Endothelial cell of umbilical vein (primary cell): Measurements from ENCODE around the gene ZNF420. TPM values are rescaled to one million over a fixed set of nuclear protein-coding genes. Genes with fewer than 3 reads are reported as not detected.

Experiments
- BruUV-seq: library from RNA; stranded (reverse); fragments of 400-500 nt; replicated peaks from 2 replicates; lab custom pipeline; 2021; lab: Mats Ljungman, UMichigan
- CTCF ChIA-PET: fragments of 300-600, 350-600 bp; sonication (Branson Sonifier 250); formaldehyde crosslinking; loops from one replicate; lab custom pipeline; 2021; ENCODE audit warnings: antibody characterized with exemption, inconsistent platforms; lab: Charles Lee
- POLR2A ChIA-PET: fragments of 300-600, 350-600 bp; sonication (Branson Sonifier 250); formaldehyde crosslinking; loops from one replicate; lab custom pipeline; 2021; ENCODE audit warnings: antibody characterized with exemption, inconsistent platforms; lab: Charles Lee
- DNase-seq: peaks from one replicate; pipeline ENCODE4 v3.0.0-alpha.2; 2011; ENCODE audit warnings: low read depth, low spot score
- FAIRE-seq: peaks from 2 replicates; lab custom pipeline; 2011; peaks lifted over from hg19 to GRCh38; lab: Jason Lieb, UNC
- H2AFZ ChIP-seq: 2 replicates; pipeline ENCODE4 v1.6.0; 2012; ENCODE audit warnings: low read depth, low read length, control low read depth, inconsistent platforms
- H3K27ac ChIP-seq: 2 replicates; pipeline ENCODE4 v1.5.1; 2011; ENCODE audit warnings: low read depth, mild to moderate bottlenecking, control low read depth, low read length, moderate library complexity; ENCODE audit not compliant: insufficient read depth
- H3K27me3 ChIP-seq, 2 experiments: 2 replicates each; pipeline versions ENCODE4 v1.6.0 to v1.6.1; 2011; ENCODE audit warnings: low read length in 2 of 2, mixed read lengths in 1 of 2; ENCODE audit not compliant: control insufficient read depth in 2 of 2, insufficient read depth in 2 of 2
- H3K36me3 ChIP-seq, 2 experiments: 2 replicates in 1 of 2; 3 replicates in 1 of 2; pipeline ENCODE4 v1.5.1; 2011; ENCODE audit warnings: low read length in 2 of 2, mild to moderate bottlenecking in 1 of 2, moderate library complexity in 1 of 2; ENCODE audit not compliant: control insufficient read depth in 2 of 2, insufficient read depth in 2 of 2; ENCODE audit errors: extremely low read depth in 1 of 2
- H3K4me1 ChIP-seq: 3 replicates; pipeline ENCODE4 v1.5.1; 2011; ENCODE audit warnings: mild to moderate bottlenecking, low read length; ENCODE audit not compliant: control insufficient read depth, insufficient read depth; ENCODE audit errors: extremely low read depth
- H3K4me2 ChIP-seq: 2 replicates; pipeline ENCODE4 v1.6.1; 2011; ENCODE audit warnings: low read length, control low read depth, mixed read lengths; ENCODE audit not compliant: insufficient read depth
- H3K4me3 ChIP-seq, 3 experiments: fragments of 200-600 bp in 1 of 3; sonication (generic), shearing (Covaris generic) in 1 of 3; replicated peaks in 1 of 3; 2 replicates each; pipeline ENCODE4 v1.5.1; 2011 to 2016; ENCODE audit warnings: control low read depth in 3 of 3, low read length in 3 of 3, mild to moderate bottlenecking in 2 of 3, inconsistent platforms in 1 of 3, low read depth in 1 of 3, moderate library complexity in 1 of 3; ENCODE audit not compliant: insufficient read depth in 1 of 3
- H3K79me2 ChIP-seq: 2 replicates; pipeline ENCODE4 v1.6.0; 2012; ENCODE audit warnings: low read length, inconsistent platforms; ENCODE audit not compliant: control insufficient read depth, insufficient read depth
- H3K9ac ChIP-seq: replicated peaks from 2 replicates; pipeline ENCODE3; 2011; ENCODE audit warnings: low read length, control low read depth; ENCODE audit not compliant: insufficient read depth; ENCODE audit errors: extremely low read depth
- H3K9me1 ChIP-seq: replicated peaks from 3 replicates; pipeline ENCODE4 v1.6.0; 2011; ENCODE audit warnings: mild to moderate bottlenecking, low read length; ENCODE audit not compliant: control insufficient read depth, insufficient read depth; ENCODE audit errors: extremely low read depth
- H3K9me3 ChIP-seq: replicated peaks from 2 replicates; pipeline ENCODE4 v1.5.1; 2012; ENCODE audit warnings: low read length, inconsistent platforms; ENCODE audit not compliant: control insufficient read depth, insufficient read depth
- H4K20me1 ChIP-seq: replicated peaks from 2 replicates; pipeline ENCODE3; 2011; ENCODE audit warnings: mild to moderate bottlenecking, low read length; ENCODE audit not compliant: control insufficient read depth, insufficient read depth; ENCODE audit errors: extremely low read depth
- EZH2 ChIP-seq: IDR thresholded peaks from 2 replicates; pipeline ENCODE4 v1.6.1; 2012; ENCODE audit warnings: borderline replicate concordance, low read depth, mild to moderate bottlenecking, moderate library complexity, low read length, inconsistent platforms; ENCODE audit not compliant: severe bottlenecking
- FOS ChIP-seq: IDR thresholded peaks from 2 replicates; pipeline ENCODE4 v1.6.1; 2011; ENCODE audit warnings: mild to moderate bottlenecking, low read length, moderate library complexity, borderline replicate concordance; ENCODE audit not compliant: insufficient read depth
- GATA2 ChIP-seq: IDR thresholded peaks from 2 replicates; pipeline ENCODE4 v1.7.0; 2011; ENCODE audit warnings: low read depth, mild to moderate bottlenecking, moderate library complexity, mixed read lengths, low read length; ENCODE audit not compliant: insufficient read length, insufficient read depth
- JUN ChIP-seq: IDR thresholded peaks from 2 replicates; pipeline ENCODE4 v1.6.1; 2011; ENCODE audit warnings: borderline replicate concordance, low read depth; ENCODE audit not compliant: insufficient read length, insufficient read depth
- MYC ChIP-seq: IDR thresholded peaks from one replicate; pipeline ENCODE4 v1.6.1; 2011; ENCODE audit warnings: mild to moderate bottlenecking, low read depth, low read length
- POLR2A ChIP-seq: IDR thresholded peaks from 2 replicates; pipeline ENCODE4 v1.6.1; 2012; ENCODE audit warnings: low read depth, mild to moderate bottlenecking, control low read depth, low read length
- POLR2AphosphoS5 ChIP-seq: IDR thresholded peaks from 2 replicates; pipeline ENCODE4 v1.6.1; 2012; ENCODE audit warnings: low read depth, mild to moderate bottlenecking, control low read depth, low read length, moderate library complexity; ENCODE audit not compliant: insufficient read depth
- dilution Hi-C: fragments of 300-500 bp; cut with MboI; formaldehyde crosslinking; loops from one replicate; pipeline ENCODE4 v1.15.0; 2019; ENCODE audit warnings: low sequenced_read_pairs; ENCODE audit not compliant: extremely low pct_ligation_motif_present
- intact Hi-C: fragments of 100-400 bp; cut with micrococcal nuclease; formaldehyde crosslinking; loops from one replicate; pipeline ENCODE4 v1.10.0; 2022
- polyA plus RNA-seq, 4 experiments: library from polyadenylated mRNA; depleted of rRNA in 3 of 4; stranded (reverse) in 3 of 4; unstranded in 1 of 4; fragments of >200 nt; gene quantifications; 2 replicates each; pipeline versions ENCODE4 v1.2.1 to v1.2.3, GENCODE V29; 2011 to 2012; ENCODE audit warnings: missing spikeins in 1 of 4
- total RNA-seq: library from RNA; stranded (reverse); gene quantifications from 2 replicates; pipeline ENCODE4 v1.2.3, GENCODE V29; 2021
- TF ChIP-seq, protein P1 (sequence below): IDR thresholded peaks from 2 replicates; pipeline ENCODE4 v1.6.1; 2011; ENCODE audit not compliant: insufficient read depth, insufficient read length
- TF ChIP-seq, protein P2 (sequence below), 2 donors: IDR thresholded peaks; 1 replicate in 1 of 2; 2 replicates in 1 of 2; pipeline ENCODE4 v1.5.1; 2011; ENCODE audit warnings: low read length in 2 of 2, mild to moderate bottlenecking in 2 of 2, moderate library complexity in 2 of 2, control low read depth in 1 of 2, inconsistent platforms in 1 of 2, low read depth in 1 of 2; ENCODE audit not compliant: insufficient read depth in 1 of 2; ENCODE audit errors: extremely low read depth in 1 of 2

The ZNF420 gene
- total and polyA plus RNA-seq, 2 donors (not counting 3 experiments of a cell fraction or from before 2014, with no cell fraction given): 1.3 to 5.3 TPM

- H3K27ac ChIP-seq: no peak overlapping the region
- no peaks in the 10 kb centered on the region for H4K20me1 ChIP-seq
- H2AFZ ChIP-seq: no peak overlapping the region
- DNase-seq (no peak), FAIRE-seq (no peak)
- peaks cover 8% of the 10 kb centered on the region for H3K79me2 ChIP-seq
- POLR2A ChIA-PET: no interaction called here
- intact Hi-C loops (loop anchor here (5.0 to 10.0 kb wide), 2 partner anchors 138 to 554 kb away; partner anchors contain the start of genes ZNF260 and ZNF383), dilution Hi-C loops (no loop called here)
- no TSS peak for BruUV-seq
- no peaks in the 10 kb centered on the region for H3K36me3 ChIP-seq
- no peaks in the 10 kb centered on the region for H3K9me1 ChIP-seq
- CTCF ChIA-PET: interaction anchor here (0.5 kb wide), 1 partner anchor 259 kb away, joined by 3 read pairs; no protein-coding TSS in a partner anchor
- TF ChIP-seq POLR2A (no peak), FOS (no peak), EZH2 (no peak), POLR2AphosphoS5 (no peak), MYC (no peak), GATA2 (no peak), JUN (no peak)
- TF ChIP-seq, protein P1, sequence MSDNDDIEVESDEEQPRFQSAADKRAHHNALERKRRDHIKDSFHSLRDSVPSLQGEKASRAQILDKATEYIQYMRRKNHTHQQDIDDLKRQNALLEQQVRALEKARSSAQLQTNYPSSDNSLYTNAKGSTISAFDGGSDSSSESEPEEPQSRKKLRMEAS: no peak
- TF ChIP-seq, protein P2, sequence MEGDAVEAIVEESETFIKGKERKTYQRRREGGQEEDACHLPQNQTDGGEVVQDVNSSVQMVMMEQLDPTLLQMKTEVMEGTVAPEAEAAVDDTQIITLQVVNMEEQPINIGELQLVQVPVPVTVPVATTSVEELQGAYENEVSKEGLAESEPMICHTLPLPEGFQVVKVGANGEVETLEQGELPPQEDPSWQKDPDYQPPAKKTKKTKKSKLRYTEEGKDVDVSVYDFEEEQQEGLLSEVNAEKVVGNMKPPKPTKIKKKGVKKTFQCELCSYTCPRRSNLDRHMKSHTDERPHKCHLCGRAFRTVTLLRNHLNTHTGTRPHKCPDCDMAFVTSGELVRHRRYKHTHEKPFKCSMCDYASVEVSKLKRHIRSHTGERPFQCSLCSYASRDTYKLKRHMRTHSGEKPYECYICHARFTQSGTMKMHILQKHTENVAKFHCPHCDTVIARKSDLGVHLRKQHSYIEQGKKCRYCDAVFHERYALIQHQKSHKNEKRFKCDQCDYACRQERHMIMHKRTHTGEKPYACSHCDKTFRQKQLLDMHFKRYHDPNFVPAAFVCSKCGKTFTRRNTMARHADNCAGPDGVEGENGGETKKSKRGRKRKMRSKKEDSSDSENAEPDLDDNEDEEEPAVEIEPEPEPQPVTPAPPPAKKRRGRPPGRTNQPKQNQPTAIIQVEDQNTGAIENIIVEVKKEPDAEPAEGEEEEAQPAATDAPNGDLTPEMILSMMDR (IDR thresholded peaks at IDR 0.05; ENCODE audit: extremely low read depth in 1 of 2, insufficient read depth in 1 of 2, low read depth in 1 of 2, low read length in 2 of 2): no peak
- H3K4me3 ChIP-seq: peak overlapping the region in 2 of 3 experiments; percentile 77 to 80
- no peaks in the 10 kb centered on the region for H3K9me3 ChIP-seq
- H3K9ac ChIP-seq: peak overlapping the region; percentile 72
- peaks cover 9% of the 10 kb centered on the region for H3K4me1 ChIP-seq
- H3K27me3 ChIP-seq: no peaks in the 10 kb centered on the region
- peak overlapping the region; percentile 77 for H3K4me2 ChIP-seq
These were observed 1.0 kb downstream of the ZNF420 start for GRCh38 chr19:37079238-37079637.
